ENCODE data around the gene UBN2.

Gene UBN2

DNA sequence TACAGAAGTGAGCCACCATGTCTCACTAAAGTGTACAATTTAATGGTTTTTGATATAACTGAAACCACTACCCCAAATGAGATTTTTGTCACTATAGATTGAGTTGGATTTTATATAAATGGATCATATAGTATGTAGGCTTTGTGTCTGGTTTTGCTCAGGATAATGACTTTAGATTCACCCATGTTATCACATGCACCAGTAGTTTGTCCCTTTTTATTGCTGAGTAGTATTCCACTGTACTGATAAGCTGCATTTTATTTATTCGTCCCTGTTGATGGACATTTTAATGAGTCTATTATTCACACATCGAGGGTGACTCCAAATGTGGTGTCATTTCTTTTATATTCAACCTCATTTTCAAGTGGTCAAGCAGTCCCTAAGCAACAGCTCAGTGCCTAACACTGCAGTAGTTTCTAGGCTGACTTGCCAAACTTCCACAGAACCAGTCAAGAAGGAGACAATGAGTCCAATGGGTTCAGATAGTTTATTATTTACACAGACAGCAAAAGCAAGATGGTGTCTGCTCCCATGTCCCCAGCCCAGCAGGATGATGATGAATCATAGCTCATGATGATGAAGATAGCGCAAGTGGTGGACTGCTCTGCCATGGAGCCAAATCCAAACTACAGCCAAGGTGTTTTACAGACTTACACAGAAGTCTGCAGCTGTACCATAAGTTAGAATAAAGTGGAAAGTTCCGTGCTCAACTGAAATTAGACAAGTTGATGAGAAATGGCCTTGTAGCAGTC lies 103.5 kb downstream of the UBN2 start:
- Histone ChIP-seq H2AFZ (ENCODE audit: low read length) (no peak overlapping the region), H3K9me3 (ENCODE audit: insufficient read depth, low read depth, low read length) (no peaks in the 10 kb centered on the region), H3K9me2 (replicated peaks; ENCODE audit: low read depth, low read length) (no peaks in the 10 kb centered on the region), H3K4me2 (ENCODE audit: low read depth, low read length, poor library complexity, severe bottlenecking) (no peak overlapping the region), H3K27me3 (ENCODE audit: insufficient read depth, low read length, poor library complexity, severe bottlenecking) (peaks cover 10% of the 10 kb centered on the region), H3K4me3 (ENCODE audit: low read length, poor library complexity, severe bottlenecking) (no peak overlapping the region), H3K4me1 (ENCODE audit: insufficient read depth, low read length, poor library complexity, severe bottlenecking) (peaks cover 14% of the 10 kb centered on the region), H3F3A (ENCODE audit: low read depth) (peaks cover 8% of the 10 kb centered on the region), H3K79me2 (ENCODE audit: insufficient read depth, low read length) (no peaks in the 10 kb centered on the region), H3K9ac (ENCODE audit: low read depth, low read length, poor library complexity, severe bottlenecking) (no peak overlapping the region), H3K36me3 (ENCODE audit: insufficient read depth, low read length) (no peaks in the 10 kb centered on the region), H4K20me1 (ENCODE audit: insufficient read depth, low read length, poor library complexity, severe bottlenecking) (no peaks in the 10 kb centered on the region)
- TF ChIP-seq, protein P1, sequence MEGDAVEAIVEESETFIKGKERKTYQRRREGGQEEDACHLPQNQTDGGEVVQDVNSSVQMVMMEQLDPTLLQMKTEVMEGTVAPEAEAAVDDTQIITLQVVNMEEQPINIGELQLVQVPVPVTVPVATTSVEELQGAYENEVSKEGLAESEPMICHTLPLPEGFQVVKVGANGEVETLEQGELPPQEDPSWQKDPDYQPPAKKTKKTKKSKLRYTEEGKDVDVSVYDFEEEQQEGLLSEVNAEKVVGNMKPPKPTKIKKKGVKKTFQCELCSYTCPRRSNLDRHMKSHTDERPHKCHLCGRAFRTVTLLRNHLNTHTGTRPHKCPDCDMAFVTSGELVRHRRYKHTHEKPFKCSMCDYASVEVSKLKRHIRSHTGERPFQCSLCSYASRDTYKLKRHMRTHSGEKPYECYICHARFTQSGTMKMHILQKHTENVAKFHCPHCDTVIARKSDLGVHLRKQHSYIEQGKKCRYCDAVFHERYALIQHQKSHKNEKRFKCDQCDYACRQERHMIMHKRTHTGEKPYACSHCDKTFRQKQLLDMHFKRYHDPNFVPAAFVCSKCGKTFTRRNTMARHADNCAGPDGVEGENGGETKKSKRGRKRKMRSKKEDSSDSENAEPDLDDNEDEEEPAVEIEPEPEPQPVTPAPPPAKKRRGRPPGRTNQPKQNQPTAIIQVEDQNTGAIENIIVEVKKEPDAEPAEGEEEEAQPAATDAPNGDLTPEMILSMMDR (conservative IDR thresholded peaks at IDR 0.05; ENCODE audit: low read length) = no peak
- no peak for TF ChIP-seq EZH2phosphoT487 (IDR thresholded peaks at IDR 0.05; ENCODE audit: borderline replicate concordance)

DNA sequence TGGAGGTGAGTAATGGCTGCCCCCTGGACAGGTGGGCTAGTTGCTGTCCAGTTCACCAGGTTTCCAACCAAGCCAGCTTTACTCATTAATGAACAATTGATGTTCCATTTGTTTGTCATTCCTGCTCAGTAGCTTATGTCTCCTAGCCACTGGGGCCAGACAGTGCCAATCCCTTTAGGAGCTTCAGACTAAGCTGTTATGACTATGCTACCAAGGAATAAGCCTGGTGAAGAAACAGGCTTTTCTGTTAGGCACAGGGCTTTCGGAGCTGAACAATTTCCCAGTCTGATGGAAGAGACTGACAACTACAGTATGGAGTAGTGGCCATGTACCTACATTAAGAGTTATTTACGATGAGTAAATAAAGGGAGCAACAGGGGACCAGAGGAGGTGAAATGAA lies 108.0 kb downstream of the UBN2 start:
- H3K9ac ChIP-seq (ENCODE audit: low read depth, low read length, poor library complexity, severe bottlenecking) = no peak overlapping the region
- no peaks in the 10 kb centered on the region for H4K20me1 ChIP-seq (ENCODE audit: insufficient read depth, low read length, poor library complexity, severe bottlenecking)
- H3K4me1 ChIP-seq (ENCODE audit: insufficient read depth, low read length, poor library complexity, severe bottlenecking) = peaks cover 11% of the 10 kb centered on the region
- no peak overlapping the region for H2AFZ ChIP-seq (ENCODE audit: low read length)
- peaks cover 15% of the 10 kb centered on the region for H3F3A ChIP-seq (ENCODE audit: low read depth)
- no peaks in the 10 kb centered on the region for H3K9me2 ChIP-seq (replicated peaks; ENCODE audit: low read depth, low read length)
- peaks cover 24% of the 10 kb centered on the region for H3K79me2 ChIP-seq (ENCODE audit: insufficient read depth, low read length)
- H3K9me3 ChIP-seq (ENCODE audit: insufficient read depth, low read depth, low read length) = no peaks in the 10 kb centered on the region
- H3K4me3 ChIP-seq (ENCODE audit: low read length, poor library complexity, severe bottlenecking) = peak overlapping the region; percentile 91
- TF ChIP-seq, protein P1 (conservative IDR thresholded peaks at IDR 0.05; ENCODE audit: low read length) = no peak
- TF ChIP-seq EZH2phosphoT487 (IDR thresholded peaks at IDR 0.05; ENCODE audit: borderline replicate concordance) = no peak
- peaks cover 10% of the 10 kb centered on the region for H3K27me3 ChIP-seq (ENCODE audit: insufficient read depth, low read length, poor library complexity, severe bottlenecking)
- no peaks in the 10 kb centered on the region for H3K36me3 ChIP-seq (ENCODE audit: insufficient read depth, low read length)
- H3K4me2 ChIP-seq (ENCODE audit: low read depth, low read length, poor library complexity, severe bottlenecking) = peak overlapping the region; percentile 58

DNA sequence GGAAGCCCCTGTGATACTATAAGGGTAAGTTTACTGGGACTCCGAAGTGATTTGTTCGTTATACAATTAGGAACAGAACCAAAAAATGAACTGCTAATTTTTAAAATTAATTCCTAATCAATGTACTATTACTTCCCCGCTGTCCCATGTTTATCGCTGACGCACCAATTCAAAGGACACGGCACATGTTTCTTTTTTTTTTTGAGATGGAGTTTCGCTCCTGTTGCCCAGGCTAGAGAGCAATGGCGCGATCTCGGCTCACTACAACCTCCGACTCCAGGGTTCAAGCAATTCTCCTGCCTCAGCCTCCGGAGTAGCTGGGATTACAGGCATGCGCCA lies 108.6 kb downstream of the UBN2 start:
- H3K79me2 ChIP-seq (ENCODE audit: insufficient read depth, low read length) = peaks cover 29% of the 10 kb centered on the region
- H3K27me3 ChIP-seq (ENCODE audit: insufficient read depth, low read length, poor library complexity, severe bottlenecking) = peaks cover 10% of the 10 kb centered on the region
- H3K9me3 ChIP-seq (ENCODE audit: insufficient read depth, low read depth, low read length) = no peaks in the 10 kb centered on the region
- TF ChIP-seq, protein P1 (conservative IDR thresholded peaks at IDR 0.05; ENCODE audit: low read length) = no peak
- TF ChIP-seq EZH2phosphoT487 (IDR thresholded peaks at IDR 0.05; ENCODE audit: borderline replicate concordance) = no peak
- no peaks in the 10 kb centered on the region for H3K36me3 ChIP-seq (ENCODE audit: insufficient read depth, low read length)
- no peaks in the 10 kb centered on the region for H3K9me2 ChIP-seq (replicated peaks; ENCODE audit: low read depth, low read length)
- peak overlapping the region; percentile 91 for H3K4me3 ChIP-seq (ENCODE audit: low read length, poor library complexity, severe bottlenecking)
- H3K4me1 ChIP-seq (ENCODE audit: insufficient read depth, low read length, poor library complexity, severe bottlenecking) = peaks cover 11% of the 10 kb centered on the region
- peak overlapping the region; percentile 58 for H3K4me2 ChIP-seq (ENCODE audit: low read depth, low read length, poor library complexity, severe bottlenecking)
- no peaks in the 10 kb centered on the region for H4K20me1 ChIP-seq (ENCODE audit: insufficient read depth, low read length, poor library complexity, severe bottlenecking)
- H3K9ac ChIP-seq (ENCODE audit: low read depth, low read length, poor library complexity, severe bottlenecking) = no peak overlapping the region
- peak overlapping the region; percentile 70 for H2AFZ ChIP-seq (ENCODE audit: low read length)
- H3F3A ChIP-seq (ENCODE audit: low read depth) = peaks cover 15% of the 10 kb centered on the region
